GM21515 (cell line): Measurements from ENCODE around the gene SNRPD3.
"Not testable (repeated sequence)": the region's sequence is repeated elsewhere in the genome, so short reads cannot be mapped to it uniquely, and the experiment has no call there.

Source experiments
- ATAC-seq: cut with Tn5 transposase; IDR thresholded peaks from one replicate; pipeline ENCODE4 v1.9.1; 2021; ENCODE audit not compliant: unreplicated experiment

Gene SNRPD3

DNA sequence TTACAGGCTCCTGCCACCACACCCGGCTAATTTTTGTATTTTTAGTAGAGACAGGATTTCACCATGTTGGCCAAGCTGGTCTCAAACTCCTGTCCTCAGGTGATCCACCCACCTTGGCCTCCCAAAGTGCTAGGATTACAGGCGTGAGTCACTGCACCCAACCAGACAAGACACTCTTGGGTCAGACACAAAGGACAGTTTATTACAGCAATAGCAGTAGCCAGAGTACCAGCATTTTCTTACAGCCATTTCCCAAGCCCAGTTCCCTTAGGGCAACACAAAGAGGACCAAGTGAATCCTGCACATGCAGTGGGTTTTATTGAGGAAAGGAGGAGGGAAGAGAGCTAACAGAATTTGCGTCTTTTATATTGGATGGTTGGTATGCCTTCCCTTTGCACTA is 24.8 kb upstream of the SNRPD3 start:
- ATAC-seq: not testable (repeated sequence)

DNA sequence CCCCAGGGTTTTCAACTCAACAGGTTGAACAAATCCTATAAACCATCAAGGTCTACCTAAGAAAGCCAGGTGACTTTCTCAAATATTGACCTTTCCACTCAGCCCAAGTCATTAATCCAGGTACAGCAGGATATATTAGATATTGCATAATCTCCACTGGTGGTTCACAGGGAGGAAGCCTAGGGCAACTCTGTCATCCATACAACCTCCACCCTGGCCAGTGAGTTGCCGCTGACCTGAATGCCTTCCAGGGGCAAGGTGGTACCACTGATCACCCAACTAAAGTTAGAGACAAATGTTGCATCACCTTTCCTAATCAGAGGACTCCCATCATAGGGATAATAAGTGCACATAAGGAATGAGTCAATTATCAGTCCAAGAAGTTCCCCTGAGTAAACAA is 23.7 kb upstream of the SNRPD3 start:
- no peak for ATAC-seq

DNA sequence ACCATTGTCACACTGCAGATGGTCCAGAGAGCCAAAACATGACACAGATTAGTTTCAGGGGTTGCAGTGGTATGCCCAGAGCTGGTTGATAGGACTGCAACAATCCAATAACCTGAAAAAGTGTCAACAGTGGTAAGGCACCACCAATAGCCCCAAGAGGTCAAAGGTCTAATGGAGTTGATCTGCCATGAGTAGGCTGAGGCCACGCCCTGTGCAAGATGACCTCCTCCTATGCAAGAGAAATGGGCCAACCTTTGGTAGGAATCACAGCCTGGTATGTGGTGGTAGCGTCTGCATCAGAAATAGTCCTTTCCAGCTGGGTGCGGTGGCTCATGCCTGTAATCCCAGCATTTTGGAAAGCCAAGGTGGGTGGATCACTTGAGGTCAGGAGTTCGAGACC is 20.5 kb upstream of the SNRPD3 start:
- no peak for ATAC-seq

DNA sequence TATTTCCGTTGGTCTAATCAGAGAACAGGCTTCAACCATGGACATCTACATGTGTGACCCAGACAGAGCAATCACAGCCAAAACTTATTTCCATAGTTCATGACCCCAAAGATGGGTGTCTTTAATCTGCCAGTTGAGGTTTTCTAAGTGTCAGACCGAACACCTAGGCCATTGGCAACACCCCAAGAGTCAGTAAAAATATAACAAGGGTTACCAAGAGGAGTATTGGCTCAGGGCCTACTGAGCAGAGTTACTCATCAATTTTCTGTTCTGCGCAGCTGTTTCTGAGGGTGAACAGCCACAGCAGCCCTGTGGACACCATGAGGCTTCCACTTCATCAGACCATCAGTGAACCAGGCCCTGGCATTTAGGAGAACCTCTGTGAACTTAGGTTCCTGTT is 19.7 kb upstream of the SNRPD3 start:
- no peak for ATAC-seq

DNA sequence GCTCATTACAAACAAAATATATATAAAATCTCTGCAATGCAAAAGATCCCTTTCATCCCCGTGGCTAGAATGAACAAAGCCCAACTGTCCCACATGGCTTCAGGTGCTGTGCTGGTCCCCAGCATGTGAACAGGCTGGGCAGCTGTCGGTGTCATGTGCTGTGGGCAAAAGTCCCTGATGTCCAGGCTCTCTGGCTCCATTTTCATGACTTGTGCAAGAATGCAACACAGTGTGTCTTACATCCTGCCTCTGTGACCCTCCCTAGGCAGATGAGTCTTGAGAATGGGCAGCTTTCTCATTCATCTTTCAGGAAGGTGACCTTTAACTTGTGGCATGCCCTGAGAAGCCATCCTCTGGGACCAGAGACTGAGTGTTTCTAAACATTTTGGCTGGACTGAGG is 15.3 kb upstream of the SNRPD3 start:
- no peak for ATAC-seq

DNA sequence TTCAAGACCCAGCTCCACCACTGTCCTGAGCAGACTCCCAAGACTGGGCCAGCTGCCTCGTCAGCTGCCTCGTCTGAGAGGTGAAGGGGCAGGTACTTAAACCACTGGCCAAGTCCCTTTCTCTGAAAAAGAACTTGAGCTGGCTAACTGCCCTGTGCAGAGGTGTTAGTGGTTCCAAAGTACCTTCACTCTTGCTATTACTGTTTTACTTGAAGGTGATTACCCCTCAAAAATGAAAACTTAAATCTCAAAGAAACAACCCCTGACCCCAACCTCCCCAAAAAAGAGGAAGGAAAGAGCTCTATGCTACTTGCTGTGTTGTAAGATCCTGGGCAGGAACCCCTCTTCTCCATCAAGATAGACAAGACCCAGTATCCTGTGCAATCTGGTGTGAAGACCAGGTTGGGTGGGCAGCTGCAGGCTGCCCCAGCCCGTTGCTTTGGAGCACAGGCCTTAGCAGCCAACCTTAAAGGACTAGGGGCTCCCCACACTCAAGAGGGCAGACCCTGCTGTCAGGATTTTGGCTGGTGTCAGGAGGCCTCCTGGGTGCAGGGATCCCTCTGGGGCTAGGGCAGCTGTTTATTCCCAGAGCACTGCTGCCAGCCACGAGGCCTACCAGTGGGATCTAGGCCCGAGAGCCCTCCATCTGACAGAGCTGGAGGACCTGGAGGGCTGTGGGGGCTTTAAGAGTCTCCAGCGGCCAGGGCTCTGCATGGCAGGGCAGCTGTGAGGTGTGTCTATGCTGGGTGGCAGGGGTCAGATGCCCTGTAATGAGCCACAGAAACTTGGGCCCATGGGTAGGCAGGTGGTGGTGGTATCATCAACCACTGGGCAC is 13.9 kb upstream of the SNRPD3 start:
- ATAC-seq: no peak

DNA sequence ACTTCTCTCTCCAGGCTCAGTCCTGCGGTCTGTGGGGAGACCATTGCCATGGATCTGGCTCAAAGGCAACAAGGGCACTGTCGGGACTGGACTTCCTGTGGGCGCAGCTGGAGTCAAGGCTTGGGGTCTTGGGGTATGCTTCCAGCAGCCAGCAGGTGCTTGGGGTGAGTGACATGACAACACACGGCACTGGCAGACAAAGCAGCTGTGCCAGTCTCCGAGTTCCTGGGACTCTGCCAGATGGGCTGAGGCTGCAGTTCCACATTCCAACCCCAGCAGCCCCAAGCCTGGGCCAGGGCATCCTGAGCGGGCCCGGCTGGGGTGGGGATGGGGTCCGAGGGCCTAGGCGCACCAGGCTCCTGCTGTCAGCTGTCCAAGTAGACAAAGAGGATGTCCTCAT is 13.2 kb upstream of the SNRPD3 start:
- ATAC-seq: no peak

DNA sequence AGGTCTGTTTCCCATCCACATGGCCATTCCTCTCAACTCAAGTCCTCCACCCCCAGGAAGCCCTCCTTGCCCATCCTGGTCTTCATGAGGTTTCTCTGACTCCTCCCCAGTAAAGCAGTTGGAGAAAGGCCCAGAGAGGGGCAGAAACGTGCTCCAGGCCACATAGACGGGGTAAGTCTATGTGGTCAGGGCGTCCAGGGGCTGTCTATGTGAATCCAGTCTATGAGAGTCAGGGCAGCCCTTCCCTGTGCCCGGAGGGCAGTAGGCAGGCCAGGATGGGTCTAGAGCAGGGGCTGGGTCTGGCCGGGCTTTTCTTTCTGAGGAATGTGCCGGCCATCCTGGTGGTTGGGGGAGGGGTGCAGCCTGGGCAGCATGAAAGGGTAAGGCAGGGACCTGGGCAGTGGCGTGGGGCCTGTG is 12.6 kb upstream of the SNRPD3 start:
- no peak for ATAC-seq

DNA sequence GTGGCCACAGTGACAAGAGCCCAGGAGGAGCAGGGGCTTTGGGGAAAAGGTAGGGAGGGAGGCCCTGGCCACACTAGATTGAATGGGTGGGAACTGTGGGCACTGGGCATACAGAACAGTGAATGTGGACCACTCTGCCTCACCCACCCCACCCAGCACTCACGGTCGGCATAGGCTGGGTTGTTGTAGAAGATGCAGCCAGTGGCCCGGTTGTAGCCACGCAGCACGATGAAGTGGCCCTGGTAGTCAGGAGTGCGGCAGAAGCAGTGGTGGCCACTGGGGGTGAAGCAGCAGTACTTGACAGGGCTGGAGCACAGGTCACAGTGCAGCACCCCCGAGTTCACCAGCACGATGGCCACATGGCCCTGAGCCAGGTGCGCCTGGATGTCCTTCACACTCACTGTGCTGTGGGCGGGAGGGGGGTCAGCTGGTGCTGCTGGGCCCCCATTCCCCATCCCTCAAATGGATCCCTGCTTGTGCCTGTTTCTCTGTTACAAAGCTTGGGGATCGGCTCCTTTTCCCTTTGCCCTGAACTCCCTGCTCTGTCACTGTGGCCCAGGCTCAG is 12.0 kb upstream of the SNRPD3 start:
- no peak for ATAC-seq

DNA sequence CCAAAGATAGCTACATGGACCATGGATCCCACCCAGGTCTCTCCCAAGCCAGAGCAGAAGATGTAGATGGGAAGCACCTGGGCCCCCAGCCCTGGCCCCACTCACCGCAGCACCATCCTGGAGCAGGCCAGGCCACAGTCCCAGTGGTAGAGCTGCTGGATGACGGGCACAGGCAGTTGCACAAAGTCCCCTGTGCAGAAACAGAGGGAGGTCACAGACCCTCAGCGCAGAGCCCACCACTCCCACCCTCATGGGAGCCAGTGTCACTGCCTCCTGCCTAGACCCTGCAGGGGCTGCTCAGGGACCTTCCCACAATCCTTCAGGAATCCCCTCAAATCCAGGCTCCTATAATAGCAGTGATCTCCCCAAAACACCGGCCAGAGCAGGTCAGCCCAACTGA is 7.0 kb upstream of the SNRPD3 start:
- ATAC-seq: no peak

DNA sequence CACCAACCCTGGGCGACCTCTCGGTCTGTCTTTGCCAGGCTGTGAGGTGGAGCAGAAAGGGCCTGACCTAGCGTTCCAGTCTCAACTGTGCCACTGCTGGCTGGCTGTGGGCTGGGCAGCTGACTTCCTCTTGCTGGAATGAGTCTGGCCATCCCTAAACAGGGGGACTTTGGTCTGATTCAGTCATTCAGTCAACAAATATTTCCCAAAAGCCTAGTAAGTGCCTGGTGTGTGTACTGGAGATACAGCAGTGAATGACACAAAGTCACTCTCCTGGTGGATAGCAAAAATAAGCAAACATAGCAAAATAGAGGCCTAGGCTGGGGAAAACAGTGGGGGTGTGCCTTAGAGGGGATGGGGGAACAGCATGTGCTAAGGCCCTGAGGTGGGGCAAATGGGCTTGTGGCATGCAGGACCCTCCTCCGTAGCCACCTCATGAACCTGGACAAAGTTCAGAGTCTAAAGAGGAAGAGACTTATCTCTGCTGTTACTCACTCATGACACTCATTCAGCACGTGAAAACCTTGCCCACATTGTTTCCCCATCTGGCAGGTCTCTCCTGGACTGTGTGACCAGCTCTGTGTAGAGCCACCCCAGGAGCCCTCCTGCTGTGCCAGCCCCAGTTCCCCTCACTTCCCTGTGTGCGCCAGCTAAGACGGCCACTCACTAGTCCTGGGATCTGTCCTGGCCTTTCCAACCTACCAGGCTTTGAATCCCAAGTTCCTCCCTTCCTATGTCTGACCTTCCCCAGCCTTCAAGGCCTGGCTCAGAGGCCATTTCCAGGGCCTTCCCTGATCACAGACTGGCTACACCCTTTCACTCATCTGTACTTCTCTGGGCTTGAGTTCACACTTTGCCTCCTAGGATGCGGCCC is 5.5 kb upstream of the SNRPD3 start:
- no peak for ATAC-seq

DNA sequence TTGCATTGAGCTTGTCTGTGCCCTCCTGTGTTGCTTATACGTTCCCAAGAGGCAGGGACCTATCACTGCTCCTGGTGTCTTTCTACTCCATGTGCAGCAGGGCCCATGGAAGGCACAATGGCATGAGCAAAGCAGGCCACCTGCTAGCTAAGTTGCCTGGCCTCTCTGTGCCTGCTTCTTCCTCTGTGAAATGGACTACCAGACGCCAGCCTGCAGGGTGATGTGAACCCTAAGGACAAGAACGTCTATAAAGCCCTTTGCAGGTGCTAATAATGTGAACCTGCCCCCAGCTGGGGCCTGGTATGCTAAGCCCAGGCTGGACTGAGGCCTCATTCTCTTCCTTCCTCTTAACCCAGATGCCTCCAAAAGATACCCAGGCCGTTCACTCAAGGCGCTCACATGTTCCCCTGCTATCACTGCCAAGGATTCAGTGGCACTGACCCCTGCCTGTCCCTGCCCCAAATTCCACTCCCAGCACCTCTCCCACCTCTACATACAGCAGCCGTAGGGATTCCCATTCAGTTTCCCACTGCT is 4.8 kb upstream of the SNRPD3 start:
- no peak for ATAC-seq

DNA sequence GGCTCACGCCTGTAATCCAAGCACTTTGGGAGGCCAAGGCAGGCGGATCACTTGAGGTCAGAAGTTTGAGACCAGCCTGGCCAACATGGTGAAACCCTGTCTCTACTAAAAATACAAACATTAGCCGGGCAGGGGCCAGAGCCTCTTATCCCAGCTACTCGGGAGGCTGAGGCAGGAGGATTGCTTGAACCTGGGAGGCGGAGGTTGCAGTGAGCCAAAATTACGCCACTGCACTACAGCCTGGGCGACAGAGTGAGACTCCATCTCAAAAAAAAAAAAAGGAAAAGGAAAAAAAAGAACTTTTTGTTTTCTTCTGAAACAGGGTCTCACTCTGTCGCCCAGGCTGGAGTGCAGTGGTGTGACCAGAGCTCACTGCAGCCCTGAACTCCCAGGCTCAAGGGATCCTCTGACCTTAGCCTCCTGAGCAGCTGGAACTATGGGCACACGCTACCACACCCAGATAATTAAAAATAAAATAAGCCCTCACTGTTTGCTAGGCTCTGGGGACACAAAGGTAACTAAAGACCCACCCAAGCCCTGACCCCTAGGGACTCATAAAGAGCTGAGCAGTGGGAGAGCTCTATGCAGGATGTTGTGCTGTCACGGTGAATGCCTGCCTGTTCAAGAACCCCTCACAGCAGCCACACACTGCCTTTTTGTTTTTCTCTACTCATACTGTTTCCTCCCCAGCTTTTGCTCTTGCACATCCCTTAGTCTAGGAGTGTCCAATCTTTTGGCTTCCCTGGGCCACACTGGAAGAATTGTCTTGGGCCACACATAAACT is 3.1 kb upstream of the SNRPD3 start:
- ATAC-seq: not testable (repeated sequence)

DNA sequence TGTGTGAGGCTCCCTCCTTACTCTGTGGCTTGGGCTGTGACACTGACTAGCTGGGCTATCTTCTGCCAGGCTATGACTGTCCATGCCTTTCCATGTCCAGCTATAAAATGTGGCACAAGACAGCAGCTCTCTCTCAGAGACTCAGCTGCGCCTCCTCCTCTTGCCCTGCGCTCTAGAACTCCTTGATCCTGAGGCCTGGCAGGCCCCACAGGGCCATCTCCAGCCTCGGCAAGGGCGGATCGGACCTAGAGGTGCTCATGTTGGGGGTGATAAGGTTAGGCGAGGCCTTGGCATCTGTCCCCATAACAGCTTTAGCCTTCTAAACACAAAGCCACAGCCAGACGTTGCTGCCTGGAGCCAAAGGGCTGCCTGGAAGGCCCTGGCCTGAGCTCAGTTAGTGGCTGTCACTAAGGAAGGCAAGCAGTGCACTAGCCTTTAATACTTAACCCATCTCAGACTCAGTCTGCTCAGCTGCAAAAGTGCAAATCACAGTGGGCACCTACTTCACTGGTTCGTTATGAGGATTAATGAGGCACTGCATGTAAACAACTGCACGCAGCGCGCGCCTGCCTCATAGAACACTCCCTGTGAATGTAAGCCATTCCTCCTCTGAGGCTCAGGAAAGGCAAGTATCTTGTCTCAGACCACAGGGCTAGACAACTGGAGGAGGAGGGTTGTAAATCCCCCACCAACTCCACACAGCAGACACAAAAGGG is 2.0 kb upstream of the SNRPD3 start:
- ATAC-seq: no peak

DNA sequence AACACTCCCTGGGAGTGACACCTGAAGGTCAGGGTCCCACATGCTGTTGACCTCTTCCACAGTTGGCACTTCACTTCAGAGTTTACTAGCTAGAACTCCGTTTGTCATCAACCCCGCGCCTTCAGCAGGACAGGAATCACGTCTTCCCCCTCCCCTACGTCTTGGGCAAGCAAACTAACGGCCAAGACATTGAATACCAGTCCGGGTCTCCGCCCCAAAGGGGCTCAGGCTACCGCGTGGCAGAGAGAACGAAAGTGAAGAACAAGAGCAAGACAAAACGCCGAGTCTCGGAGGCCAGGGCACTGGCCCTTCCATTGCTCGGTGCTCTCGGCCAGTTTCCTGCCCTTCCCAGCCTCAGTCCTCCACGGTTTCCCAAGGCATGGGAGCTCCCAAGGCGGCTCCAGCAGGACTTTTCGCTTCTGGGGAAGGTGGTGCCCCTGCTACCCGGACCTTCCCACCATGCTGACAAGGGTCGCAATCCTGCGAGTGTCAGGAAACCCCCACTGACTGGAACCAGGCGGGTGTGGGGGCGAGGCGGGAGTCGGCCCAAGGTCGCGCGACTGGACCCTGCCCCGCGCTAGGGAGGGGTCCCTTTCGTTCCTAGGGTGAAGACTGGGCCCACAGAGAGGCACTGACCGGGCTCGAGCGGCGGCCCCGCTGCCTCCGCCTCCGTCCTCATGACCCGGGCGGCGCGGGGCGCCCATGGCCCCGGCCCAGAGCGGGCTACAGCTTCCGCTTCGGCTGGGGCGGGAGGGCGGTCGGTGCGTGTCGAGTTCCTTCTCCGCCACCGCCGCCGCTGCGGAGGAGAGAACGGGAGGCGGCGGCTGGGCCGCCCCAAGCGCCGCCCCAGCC is 1.3 kb upstream of the SNRPD3 start, which contains the start of gene GUCD1:
Gene GUCD1, minus strand, starts transcription at position 826 of the 852 bp plus-strand sequence. Its CDS starts 147 bp downstream, at position 679.
- ATAC-seq: peak; percentile 2

DNA sequence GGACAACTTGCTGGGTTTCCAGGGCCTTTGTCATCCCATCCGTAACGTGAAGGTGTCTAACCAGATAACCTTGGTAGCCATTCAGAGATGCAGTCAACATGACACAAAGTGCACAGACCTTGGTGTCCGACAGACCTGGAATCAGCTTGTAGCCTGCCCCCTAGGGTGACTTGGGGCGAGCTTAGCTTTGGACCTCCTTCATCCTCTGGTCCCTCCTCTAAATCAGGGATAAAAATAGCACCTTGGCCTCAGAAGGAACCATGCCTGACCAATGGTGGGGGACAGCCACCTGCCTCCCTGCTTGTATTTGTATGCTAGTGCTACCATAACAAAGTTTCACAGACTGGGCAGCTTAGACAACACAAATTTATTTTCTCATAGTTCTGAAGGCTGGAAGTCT is 3.7 kb downstream of the SNRPD3 start:
- ATAC-seq: no peak

DNA sequence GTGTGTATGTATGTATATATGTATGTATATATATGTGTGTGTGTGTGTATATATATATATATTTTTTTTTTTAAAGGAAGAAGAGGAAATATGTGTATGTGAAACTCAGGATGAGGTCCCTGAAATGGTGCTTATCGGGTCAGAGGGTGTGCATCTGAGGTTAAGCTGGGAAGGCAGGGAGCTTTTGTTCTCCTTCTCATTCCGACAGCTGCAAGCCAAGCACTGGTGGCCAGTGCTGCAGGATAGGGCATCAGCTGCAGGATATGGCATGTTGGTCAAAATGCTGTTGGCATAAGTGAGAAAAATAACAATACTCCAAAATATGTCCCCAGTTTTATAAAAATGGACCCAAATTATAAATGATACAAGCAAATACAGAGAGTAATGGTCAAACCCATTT is 7.4 kb downstream of the SNRPD3 start:
- no peak for ATAC-seq

DNA sequence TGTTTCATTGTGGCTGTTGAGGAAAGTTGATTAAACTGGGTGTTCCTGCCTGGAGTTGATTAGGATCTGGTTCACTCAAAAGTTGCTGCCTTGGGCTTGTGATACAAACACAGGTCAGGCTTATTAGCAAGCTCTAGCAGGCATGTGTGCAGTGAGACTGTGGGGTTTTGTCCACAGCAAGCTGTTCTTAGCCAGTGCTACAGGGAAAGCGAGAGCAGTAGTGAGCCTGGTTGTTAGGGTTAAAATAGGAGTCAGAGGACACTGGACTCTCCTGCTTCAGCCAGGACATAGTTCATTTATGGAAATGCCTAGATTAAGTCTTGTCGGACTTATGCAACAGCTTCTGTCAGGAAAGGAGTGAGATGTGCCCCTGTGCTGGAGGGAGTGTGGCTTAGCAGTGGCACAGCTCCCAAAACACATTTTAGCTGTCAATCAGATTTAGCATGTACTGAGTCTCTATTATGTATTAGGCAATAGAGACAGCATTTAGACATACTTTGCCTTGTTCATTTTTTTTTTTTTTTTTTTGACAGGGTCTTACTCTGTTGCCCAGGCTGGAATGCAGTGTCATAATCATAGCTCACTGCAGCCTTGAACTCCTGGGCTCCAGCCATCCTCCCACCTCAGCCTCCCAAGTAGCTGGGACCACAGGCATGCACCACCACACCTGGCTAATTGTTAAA is 8.7 kb downstream of the SNRPD3 start:
- ATAC-seq: no peak

DNA sequence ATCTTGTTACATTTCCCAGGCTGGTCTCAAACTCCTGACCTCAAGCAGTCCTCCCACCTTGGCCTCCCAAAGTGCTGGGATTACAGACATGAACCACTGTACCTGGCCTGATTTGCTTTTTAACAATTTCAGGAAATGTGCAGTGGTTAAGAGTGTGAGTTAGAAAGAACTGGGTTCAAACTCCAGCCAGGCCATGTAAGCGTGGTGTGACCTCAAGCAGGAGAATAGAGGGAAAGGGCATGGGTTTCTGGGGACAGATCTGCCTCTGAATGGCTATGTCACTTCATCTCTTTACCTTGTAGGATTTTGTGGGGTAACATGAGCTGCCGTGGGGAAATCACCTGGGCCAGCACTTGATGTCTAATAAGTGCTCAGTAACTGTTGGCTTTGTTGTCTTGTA is 9.3 kb downstream of the SNRPD3 start:
- ATAC-seq: no peak
